Spleen (tissue), 11 donors: ENCODE results near the gene LPCAT2. TPM values are rescaled to one million over a fixed set of nuclear protein-coding genes. Genes with fewer than 3 reads are reported as not detected.

Source experiments
- DNase-seq: peaks from one replicate; pipeline ENCODE4 v3.0.0-alpha.2; 2020
- H3K27ac ChIP-seq, 8 donors: fragments of 200-600 bp; sonication (generic) in 7 of 8; 1 replicate in 4 of 8; 2 replicates in 4 of 8; pipeline versions ENCODE4 v1.5.0 to v1.8.0; 2016 to 2021; ENCODE audit warnings: inconsistent platforms in 4 of 8, mild to moderate bottlenecking in 4 of 8, moderate library complexity in 1 of 8
- H3K27me3 ChIP-seq, 7 donors: fragments of 200-600 bp; sonication (generic) in 6 of 7; replicated peaks in 1 of 7; 1 replicate in 4 of 7; 2 replicates in 3 of 7; pipeline versions ENCODE4 v1.5.0 to v1.8.0; 2016 to 2021; ENCODE audit warnings: inconsistent platforms in 3 of 7, mild to moderate bottlenecking in 1 of 7
- H3K36me3 ChIP-seq, 6 donors: fragments of 200-600 bp; sonication (generic) in 5 of 6; 1 replicate in 4 of 6; 2 replicates in 2 of 6; pipeline versions ENCODE4 v1.5.0 to v1.8.0; 2016 to 2021; ENCODE audit warnings: inconsistent platforms in 2 of 6
- H3K4me1 ChIP-seq, 6 donors: fragments of 200-600 bp; sonication (generic) in 5 of 6; 1 replicate in 3 of 6; 2 replicates in 3 of 6; pipeline versions ENCODE4 v1.5.0 to v1.8.0; 2016 to 2021; ENCODE audit warnings: inconsistent platforms in 3 of 6
- H3K4me3 ChIP-seq, 8 donors: fragments of 200-600 bp; sonication (generic) in 7 of 8; 1 replicate in 4 of 8; 2 replicates in 4 of 8; pipeline versions ENCODE4 v1.5.0 to v1.8.0; 2016 to 2021; ENCODE audit warnings: inconsistent platforms in 4 of 8, mild to moderate bottlenecking in 4 of 8, moderate library complexity in 2 of 8
- H3K9me3 ChIP-seq, 8 donors: fragments of 200-600 bp; sonication (generic) in 7 of 8; 1 replicate in 4 of 8; 2 replicates in 4 of 8; pipeline versions ENCODE4 v1.5.0 to v1.8.0; 2016 to 2021; ENCODE audit warnings: inconsistent platforms in 4 of 8
- POLR2A ChIP-seq, 3 donors: fragments of 450-650 bp; IDR thresholded peaks; one replicate each; pipeline ENCODE4 v1.5.1; 2017; ENCODE audit warnings: antibody characterized with exemption in 3 of 3, mild to moderate bottlenecking in 1 of 3
- POLR2AphosphoS5 ChIP-seq, 3 donors: sonication (generic); formaldehyde crosslinking; IDR thresholded peaks; one replicate each; pipeline ENCODE4 v1.5.1; 2017; ENCODE audit warnings: antibody characterized with exemption in 3 of 3
- WGBS, 5 donors: extraction: QIAGEN DNeasy Blood & Tissue Kit in 3 of 5; methylation state at CpG; one replicate each; pipeline versions ENCODE4 v1.1.5 to v1.1.7; 2013 to 2018; 5-methylcytosine and 5-hydroxymethylcytosine counted together
- intact Hi-C: fragments of 100-400 bp; cut with DNase I; formaldehyde crosslinking; loops from one replicate; pipeline ENCODE4 v1.15.0; 2023; ENCODE audit warnings: low total_unique reads
- polyA plus RNA-seq, 3 donors: library from polyadenylated mRNA; stranded (reverse); fragments of 200-250 nt; gene quantifications; one replicate each; pipeline ENCODE4 v1.2.1, GENCODE V29; 2013
- total RNA-seq, 7 donors: library from RNA; depleted of rRNA in 3 of 7; stranded (reverse); fragments of >200 nt in 3 of 7; fragmentation: NEBNext Ultra II Directional in 4 of 7; extraction: Animal tissue kit (Norgen Biotek cat#: 25700) in 4 of 7; gene quantifications; one replicate each; pipeline versions ENCODE4 v1.1.0 to v1.2.1, GENCODE V29; 2016 to 2021
- TF ChIP-seq, protein P1 (sequence below), 11 experiments: fragments of 200-600 bp in 7 of 11; fragments of 450-650 bp in 4 of 11; sonication (generic) in 4 of 11; IDR thresholded peaks in 8 of 11; conservative IDR thresholded peaks in 3 of 11; 1 replicate in 7 of 11; 2 replicates in 4 of 11; pipeline versions ENCODE4 v1.4.0 to v1.8.0; 2016 to 2021; ENCODE audit warnings: antibody characterized with exemption in 11 of 11, inconsistent platforms in 4 of 11, mild to moderate bottlenecking in 1 of 11
- donor health status: healthy with polysubstance abuse.
- donor health status: DM: no; HTN: no; CAD: no; lungs with moderate emphysema.
- donor health status: DM: no; HTN: no; CAD: no.
- donor health status: Bipolar disorder and iron deficiency.
- donor health status: healthy.
- donor health status: DM: no; HTN: no; CAD: no.
- donor health status: DM: yes; HTN: yes; CAD: no.

LPCAT2 gene
- total and polyA plus RNA-seq, 10 donors = 3.4 to 44.3 (median 31.1) TPM

DNA sequence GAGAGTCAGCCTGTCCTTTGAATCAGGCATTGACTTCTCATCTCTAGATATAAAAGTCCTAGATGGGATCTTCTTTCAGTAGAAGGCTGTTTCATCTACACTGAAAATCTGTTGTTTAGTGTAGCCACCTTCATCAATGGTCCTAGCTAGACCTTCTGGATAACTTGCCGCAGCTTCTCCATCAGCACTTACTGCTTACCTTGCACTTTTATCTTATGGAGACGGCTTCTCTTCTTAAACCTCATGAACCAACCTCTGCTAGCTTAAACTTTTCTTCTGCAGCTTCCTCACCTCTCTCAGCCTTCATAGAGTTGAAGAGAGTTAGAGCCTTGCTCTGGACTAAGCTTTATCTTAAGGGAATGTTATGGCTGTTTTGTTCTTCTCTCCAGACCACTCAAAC, 35.3 kb upstream of the LPCAT2 start:
- no peak for TF ChIP-seq POLR2A (IDR thresholded peaks at IDR 0.05)
- TF ChIP-seq, protein P1, sequence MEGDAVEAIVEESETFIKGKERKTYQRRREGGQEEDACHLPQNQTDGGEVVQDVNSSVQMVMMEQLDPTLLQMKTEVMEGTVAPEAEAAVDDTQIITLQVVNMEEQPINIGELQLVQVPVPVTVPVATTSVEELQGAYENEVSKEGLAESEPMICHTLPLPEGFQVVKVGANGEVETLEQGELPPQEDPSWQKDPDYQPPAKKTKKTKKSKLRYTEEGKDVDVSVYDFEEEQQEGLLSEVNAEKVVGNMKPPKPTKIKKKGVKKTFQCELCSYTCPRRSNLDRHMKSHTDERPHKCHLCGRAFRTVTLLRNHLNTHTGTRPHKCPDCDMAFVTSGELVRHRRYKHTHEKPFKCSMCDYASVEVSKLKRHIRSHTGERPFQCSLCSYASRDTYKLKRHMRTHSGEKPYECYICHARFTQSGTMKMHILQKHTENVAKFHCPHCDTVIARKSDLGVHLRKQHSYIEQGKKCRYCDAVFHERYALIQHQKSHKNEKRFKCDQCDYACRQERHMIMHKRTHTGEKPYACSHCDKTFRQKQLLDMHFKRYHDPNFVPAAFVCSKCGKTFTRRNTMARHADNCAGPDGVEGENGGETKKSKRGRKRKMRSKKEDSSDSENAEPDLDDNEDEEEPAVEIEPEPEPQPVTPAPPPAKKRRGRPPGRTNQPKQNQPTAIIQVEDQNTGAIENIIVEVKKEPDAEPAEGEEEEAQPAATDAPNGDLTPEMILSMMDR (IDR thresholded peaks at IDR 0.05 in 8 of 11, conservative IDR thresholded peaks at IDR 0.05 in 3 of 11) = no peak
- TF ChIP-seq POLR2AphosphoS5 (IDR thresholded peaks at IDR 0.05) = no peak
- H3K4me3 ChIP-seq = no peak overlapping the region
- peaks cover 0 to 6% (median 0%) of the 10 kb centered on the region in 6 donors for H3K4me1 ChIP-seq
- H3K27ac ChIP-seq = no peak overlapping the region
- peaks cover 0 to 16% (median 5%) of the 10 kb centered on the region in 7 donors for H3K27me3 ChIP-seq
- no peaks in the 10 kb centered on the region for H3K36me3 ChIP-seq
- 92 to 98% (median 96%) methylated on average over 2 of the region's 2 CpGs for WGBS, 5 donors
- no peak for DNase-seq
- H3K9me3 ChIP-seq = no peaks in the 10 kb centered on the region
- intact Hi-C loops = no loop called here

- intact Hi-C loops = no loop called here
- H3K9me3 ChIP-seq = no peaks in the 10 kb centered on the region
- H3K4me1 ChIP-seq = peaks cover 0 to 18% (median 6%) of the 10 kb centered on the region in 6 donors
- no peak overlapping the region for H3K4me3 ChIP-seq
- H3K27me3 ChIP-seq = peaks cover 0 to 29% (median 17%) of the 10 kb centered on the region in 7 donors
- WGBS, 5 donors = 80 to 90% (median 87%) methylated on average over 3 of the region's 3 CpGs
- H3K36me3 ChIP-seq = no peaks in the 10 kb centered on the region
- TF ChIP-seq, protein P1 (IDR thresholded peaks at IDR 0.05 in 8 of 11, conservative IDR thresholded peaks at IDR 0.05 in 3 of 11) = no peak
- H3K27ac ChIP-seq = peak overlapping the region in 2 of 8 donors; percentile 69 to 86
- DNase-seq = no peak
Observed at GRCh38 chr16:55474821-55475220, 34.1 kb upstream of the LPCAT2 start.

- intact Hi-C loops = no loop called here
- H3K4me3 ChIP-seq = no peak overlapping the region
- 54 to 78% (median 65%) methylated on average over 5 of the region's 5 CpGs for WGBS, 5 donors
- no peak for DNase-seq
- TF ChIP-seq POLR2AphosphoS5 (IDR thresholded peaks at IDR 0.05) = no peak
- TF ChIP-seq, protein P1 (IDR thresholded peaks at IDR 0.05 in 8 of 11, conservative IDR thresholded peaks at IDR 0.05 in 3 of 11) = no peak
- no peaks in the 10 kb centered on the region for H3K9me3 ChIP-seq
- H3K36me3 ChIP-seq = no peaks in the 10 kb centered on the region
- H3K27me3 ChIP-seq = peaks cover 0 to 40% (median 20%) of the 10 kb centered on the region in 7 donors
- H3K27ac ChIP-seq = peak overlapping the region in 6 of 8 donors; percentile 4 to 86 (median 56)
- H3K4me1 ChIP-seq = peaks cover 0 to 21% (median 10%) of the 10 kb centered on the region in 6 donors
Observed at GRCh38 chr16:55475919-55476318, 33.0 kb upstream of the LPCAT2 start.

- H3K4me1 ChIP-seq = peaks cover 0 to 25% (median 10%) of the 10 kb centered on the region in 6 donors
- 57 to 86% (median 73%) methylated on average over 6 of the region's 6 CpGs for WGBS, 5 donors
- intact Hi-C loops = no loop called here
- H3K27me3 ChIP-seq = peaks cover 0 to 49% (median 20%) of the 10 kb centered on the region in 7 donors
- TF ChIP-seq POLR2AphosphoS5 (IDR thresholded peaks at IDR 0.05) (no peak), POLR2A (IDR thresholded peaks at IDR 0.05) (no peak)
- TF ChIP-seq, protein P1 (IDR thresholded peaks at IDR 0.05 in 8 of 11, conservative IDR thresholded peaks at IDR 0.05 in 3 of 11) = no peak
- no peak for DNase-seq
- H3K27ac ChIP-seq = peak overlapping the region in 4 of 8 donors; percentile 38 to 86 (median 74)
- no peaks in the 10 kb centered on the region for H3K9me3 ChIP-seq
- H3K4me3 ChIP-seq = no peak overlapping the region
- no peaks in the 10 kb centered on the region for H3K36me3 ChIP-seq
Observed at GRCh38 chr16:55476625-55477533, 32.0 kb upstream of the LPCAT2 start.
